HG02938 (cell line): Measurements from ENCODE around the gene STK32A.
A peak's percentile ranks its signal among the peaks of the same experiment; 100 is the strongest.

ENCODE experiments used
- ATAC-seq: cut with Tn5 transposase; IDR thresholded peaks from one replicate; pipeline ENCODE4 v1.9.1; 2021; ENCODE audit warnings: mild to moderate bottlenecking, moderate library complexity; ENCODE audit not compliant: unreplicated experiment

STK32A gene

GRCh38 chr5:147413266-147413665 is 178.4 kb downstream of the STK32A start:
- no peak for ATAC-seq

- no peak for ATAC-seq
Measured at GRCh38 chr5:147415651-147416050, 180.8 kb downstream of the STK32A start.

- ATAC-seq, result no peak
Measured at GRCh38 chr5:147417135-147417813, 182.4 kb downstream of the STK32A start.

GRCh38 chr5:147418613-147419012 is 183.8 kb downstream of the STK32A start:
- ATAC-seq, result no peak

GRCh38 chr5:147426640-147427327 is 192.0 kb downstream of the STK32A start:
- no peak for ATAC-seq

GRCh38 chr5:147427521-147428401 is 192.9 kb downstream of the STK32A start:
- ATAC-seq, result no peak

- ATAC-seq, result no peak
Measured at GRCh38 chr5:147430628-147431027, 195.8 kb downstream of the STK32A start.

GRCh38 chr5:147431586-147431985 is 196.8 kb downstream of the STK32A start:
- no peak for ATAC-seq

- no peak for ATAC-seq
Measured at GRCh38 chr5:147432323-147432722, 197.5 kb downstream of the STK32A start.

- no peak for ATAC-seq
Measured at GRCh38 chr5:147434049-147434448, 199.2 kb downstream of the STK32A start.

GRCh38 chr5:147436596-147436995 is 201.8 kb downstream of the STK32A start:
- peak; percentile 69 for ATAC-seq

GRCh38 chr5:147437161-147437596 is 202.4 kb downstream of the STK32A start:
- ATAC-seq, result no peak
